Activated CD8-positive, alpha-beta memory T cell treated with anti-CD3 and anti-CD28 coated beads for 48 hours (primary cell): ENCODE results near the gene POLR1F.

Experiments
- DNase-seq, 3 experiments: peaks; one replicate each; pipeline ENCODE4 v3.0.0-alpha.2; 2020; ENCODE audit warnings: low read depth in 2 of 3, low spot score in 2 of 3

POLR1F gene

DNA sequence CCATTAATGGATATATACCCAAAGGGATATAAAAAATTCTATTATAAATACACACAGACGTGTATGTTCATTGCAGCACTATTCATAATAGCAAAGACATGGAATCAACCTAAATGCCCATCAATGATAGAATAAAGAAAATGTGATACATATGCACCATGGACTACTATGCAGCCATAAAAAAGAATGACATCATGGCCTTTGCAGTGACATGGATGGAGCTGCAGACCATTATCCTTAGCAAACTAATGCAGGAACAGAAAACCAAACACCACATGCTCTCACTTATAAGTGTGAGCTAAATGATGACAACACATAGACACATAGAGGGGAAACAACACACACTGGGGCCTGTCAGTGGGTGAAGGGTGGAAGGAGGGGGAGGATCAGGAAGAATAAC lies 33.0 kb downstream of the POLR1F start:
- no peak for DNase-seq

DNA sequence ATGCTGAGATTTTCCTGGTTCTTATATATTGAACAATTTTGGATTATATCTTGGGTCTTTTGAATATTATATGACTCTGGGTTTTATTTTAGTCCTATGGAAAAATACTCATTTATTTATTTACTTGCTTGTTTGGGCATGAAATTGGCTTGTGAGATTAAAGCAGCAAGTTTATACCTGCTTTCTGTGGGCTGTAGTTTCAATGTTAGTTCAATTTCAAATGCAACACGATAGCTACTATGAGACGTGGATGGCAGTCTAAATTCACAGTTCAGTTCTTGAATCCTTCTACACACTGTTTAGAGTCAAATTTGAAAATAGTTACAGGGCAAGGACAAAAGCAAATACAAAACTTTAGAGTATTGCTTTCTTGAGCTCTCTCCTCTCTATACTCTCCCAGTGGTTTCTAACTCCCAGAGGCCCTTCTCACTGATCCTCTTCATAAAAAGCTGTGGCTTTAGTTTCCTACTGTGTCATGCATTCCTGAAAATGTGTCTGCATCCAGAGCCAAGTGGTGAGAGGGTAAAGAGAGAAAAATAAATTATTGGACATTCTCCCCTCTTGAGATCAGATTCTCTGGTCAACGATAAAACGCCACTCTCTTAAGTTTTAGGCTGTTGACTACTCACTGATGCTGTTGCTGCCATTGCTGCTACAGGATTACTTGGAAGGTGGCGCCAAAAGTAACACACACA lies 34.4 kb downstream of the POLR1F start:
- DNase-seq, result no peak

DNA sequence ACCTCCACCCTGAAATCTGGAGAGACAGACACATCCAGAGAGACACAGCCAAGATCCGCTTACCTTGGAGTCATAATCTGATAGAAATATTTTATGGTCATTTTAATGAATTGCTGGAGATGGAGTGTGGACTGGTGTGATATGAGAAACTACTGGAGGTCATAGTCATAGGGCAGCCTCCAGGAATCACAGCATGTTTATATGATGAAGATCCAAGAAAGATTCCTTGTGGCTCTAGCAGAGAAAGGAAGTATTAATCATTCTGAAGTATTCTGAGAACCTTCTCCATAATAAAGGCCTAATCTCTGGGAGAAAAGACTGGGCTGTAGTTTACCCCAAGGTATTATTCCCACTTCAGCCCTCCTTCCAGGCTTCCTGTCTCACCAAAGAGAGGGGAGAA lies 38.0 kb downstream of the POLR1F start:
- no peak for DNase-seq

DNA sequence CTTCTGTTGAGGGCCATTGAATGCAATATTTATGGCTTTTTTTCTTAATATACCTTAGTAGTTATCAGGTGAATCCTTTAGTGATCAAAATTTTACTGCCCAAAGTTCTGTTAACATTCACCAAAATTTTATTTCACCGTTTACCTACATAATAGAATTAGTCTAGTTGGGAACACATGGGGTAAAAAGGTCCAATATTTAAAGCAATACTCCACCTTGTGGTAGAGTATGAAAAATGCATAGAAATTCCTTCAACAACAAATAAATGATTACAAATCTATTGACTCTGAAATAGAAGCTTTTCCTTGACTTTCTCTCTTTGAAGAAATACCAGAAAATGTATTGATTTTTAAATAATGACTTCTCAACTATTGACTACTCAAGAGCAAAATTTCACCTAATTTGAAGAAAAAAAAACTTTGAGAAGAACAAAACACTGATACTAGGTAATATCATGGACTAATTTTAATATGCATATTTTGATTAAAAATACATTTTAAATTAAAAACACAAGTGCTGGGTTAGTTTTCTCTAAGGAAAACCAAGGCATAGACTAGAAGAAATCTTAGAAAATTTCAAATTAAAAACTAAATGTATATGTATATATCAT lies 43.3 kb downstream of the POLR1F start:
- no peak for DNase-seq

GRCh38 chr7:19663816-19664462 lies 44.9 kb downstream of the POLR1F start:
- no peak for DNase-seq

- no peak for DNase-seq
Measured at GRCh38 chr7:19648791-19649190, 60.0 kb downstream of the POLR1F start.
